ENCODE results near the gene KCNK16.

DNA sequence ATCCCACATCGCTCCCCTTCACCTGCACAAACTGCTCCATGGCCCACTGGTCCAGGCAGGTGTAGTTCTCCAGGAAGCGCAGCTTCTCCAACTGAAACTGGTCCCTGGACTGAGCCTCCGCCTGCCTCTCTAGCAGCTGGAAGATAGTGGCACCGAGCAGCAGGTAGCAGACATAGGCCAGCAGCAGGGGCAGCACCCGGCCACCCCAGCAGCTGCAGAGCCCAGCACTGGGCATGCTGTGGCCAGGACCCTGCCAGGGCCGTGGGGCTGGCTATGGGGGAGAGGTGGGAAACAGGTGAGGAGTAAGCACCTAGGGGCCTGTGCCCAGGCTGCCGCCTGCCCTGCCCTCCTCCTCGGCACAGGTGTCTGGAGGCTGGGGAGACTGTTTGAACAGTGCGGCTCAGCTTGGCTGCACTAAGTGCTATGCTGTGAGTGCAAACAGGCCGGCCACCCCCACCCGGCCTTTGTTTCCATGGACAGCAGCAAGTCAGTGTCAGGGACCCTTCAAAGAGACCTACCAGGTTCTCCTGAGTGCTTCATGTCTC, at the start of gene KCNK16:
- TF ChIP-seq CTCF (IDR thresholded peaks at IDR 0.05; ENCODE audit: insufficient read depth, low read depth, low read length) (no peak), EZH2 (IDR thresholded peaks at IDR 0.05; ENCODE audit: insufficient read depth, low read length) (no peak)

Measured in astrocyte (in vitro differentiated cells and primary cell).